NCI-H345 treated with DMSO at 0.1 percent for 48 hours (cell line): Measurements from ENCODE around the gene KCNK17.
A peak's percentile ranks its signal among the peaks of the same experiment; 100 is the strongest.

ENCODE experiments used
- DNase-seq: peaks from one replicate; lab custom pipeline; 2025; ENCODE audit not compliant: unreplicated experiment; lab: John Stamatoyannopoulos, UW

KCNK17 gene

GRCh38 chr6:39314273-39314795 is at the start of gene KCNK17:
TSS of gene KCNK17 (minus strand) at chr6:39314419. CDS start at chr6:39314320, 99 bp downstream.
- DNase-seq = no peak

GRCh38 chr6:39363280-39363679 is 49.1 kb upstream of the KCNK17 start:
- DNase-seq = no peak

GRCh38 chr6:39362487-39362865 is 48.3 kb upstream of the KCNK17 start:
- no peak for DNase-seq

- peak; percentile 74 for DNase-seq
Observed at GRCh38 chr6:39361657-39362486, 47.7 kb upstream of the KCNK17 start.

- DNase-seq = no peak
Observed at GRCh38 chr6:39360378-39360777, 46.2 kb upstream of the KCNK17 start.

GRCh38 chr6:39357998-39358686 is 43.9 kb upstream of the KCNK17 start:
- DNase-seq = peak; percentile 70

GRCh38 chr6:39353698-39354315 is 39.6 kb upstream of the KCNK17 start:
- no peak for DNase-seq

GRCh38 chr6:39350723-39351505 is 36.7 kb upstream of the KCNK17 start:
- no peak for DNase-seq

GRCh38 chr6:39348740-39349139 is 34.5 kb upstream of the KCNK17 start:
- DNase-seq = no peak

- DNase-seq = peak; percentile 59
Observed at GRCh38 chr6:39347906-39348585, 33.8 kb upstream of the KCNK17 start.

- DNase-seq = no peak
Observed at GRCh38 chr6:39347206-39347605, 33.0 kb upstream of the KCNK17 start.

GRCh38 chr6:39344821-39345280 is 30.6 kb upstream of the KCNK17 start:
- no peak for DNase-seq

- DNase-seq = no peak
Observed at GRCh38 chr6:39343396-39343870, 29.2 kb upstream of the KCNK17 start.

- no peak for DNase-seq
Observed at GRCh38 chr6:39342692-39343395, 28.6 kb upstream of the KCNK17 start.

- no peak for DNase-seq
Observed at GRCh38 chr6:39341937-39342336, 27.7 kb upstream of the KCNK17 start.

- no peak for DNase-seq
Observed at GRCh38 chr6:39341352-39341751, 27.1 kb upstream of the KCNK17 start.

- DNase-seq = peak; percentile 86
Observed at GRCh38 chr6:39339868-39340550, 25.8 kb upstream of the KCNK17 start.

- no peak for DNase-seq
Observed at GRCh38 chr6:39339096-39339867, 25.1 kb upstream of the KCNK17 start.
